GM21367 (cell line): ENCODE data around the gene SATB1.
"Not testable (repeated sequence)": the region's sequence is repeated elsewhere in the genome, so short reads cannot be mapped to it uniquely, and the experiment has no call there.

Experiments
- ATAC-seq: cut with Tn5 transposase; IDR thresholded peaks from one replicate; pipeline ENCODE4 v1.9.1; 2021; ENCODE audit not compliant: unreplicated experiment

The SATB1 gene

GRCh38 chr3:18355832-18356231 lies 69.3 kb downstream of the SATB1 start:
- no peak for ATAC-seq

GRCh38 chr3:18354701-18355100 lies 70.4 kb downstream of the SATB1 start:
- ATAC-seq = no peak

GRCh38 chr3:18351823-18352744 lies 73.1 kb downstream of the SATB1 start:
- ATAC-seq = no peak

- ATAC-seq = no peak
Observed at GRCh38 chr3:18351069-18351628, 74.0 kb downstream of the SATB1 start.

GRCh38 chr3:18349197-18349798 lies 75.8 kb downstream of the SATB1 start:
- no peak for ATAC-seq

- ATAC-seq = no peak
Observed at GRCh38 chr3:18346097-18346496, 79.0 kb downstream of the SATB1 start.

GRCh38 chr3:18345015-18345367 lies 80.1 kb downstream of the SATB1 start:
- no peak for ATAC-seq

GRCh38 chr3:18344306-18345014 lies 80.7 kb downstream of the SATB1 start:
- ATAC-seq = no peak

- no peak for ATAC-seq
Observed at GRCh38 chr3:18343809-18344208, 81.3 kb downstream of the SATB1 start.

GRCh38 chr3:18338827-18339514 lies 86.2 kb downstream of the SATB1 start:
- no peak for ATAC-seq

- ATAC-seq = no peak
Observed at GRCh38 chr3:18337231-18337630, 87.9 kb downstream of the SATB1 start.

GRCh38 chr3:18334837-18335601 lies 90.1 kb downstream of the SATB1 start:
- ATAC-seq = no peak

- ATAC-seq = not testable (repeated sequence)
Observed at GRCh38 chr3:18330772-18331441, 94.2 kb downstream of the SATB1 start.

- no peak for ATAC-seq
Observed at GRCh38 chr3:18308096-18308650, 117.0 kb downstream of the SATB1 start.

- ATAC-seq = no peak
Observed at GRCh38 chr3:18307529-18307928, 117.6 kb downstream of the SATB1 start.

GRCh38 chr3:18302517-18302916 lies 122.6 kb downstream of the SATB1 start:
- no peak for ATAC-seq

GRCh38 chr3:18301781-18302180 lies 123.4 kb downstream of the SATB1 start:
- ATAC-seq = no peak

GRCh38 chr3:18300916-18301315 lies 124.2 kb downstream of the SATB1 start:
- no peak for ATAC-seq

- no peak for ATAC-seq
Observed at GRCh38 chr3:18297126-18297525, 128.0 kb downstream of the SATB1 start.
